AG10803 (cell line): ENCODE data around the gene PSMD13.

Experiments used
- DNase-seq: peaks from one replicate; pipeline ENCODE4 v3.0.0; 2010; ENCODE audit warnings: low read depth
- H3K4me3 ChIP-seq: 2 replicates; pipeline ENCODE4 v1.5.1; 2011; ENCODE audit warnings: mild to moderate bottlenecking, low read length, control low read depth
- TF ChIP-seq, protein P1 (sequence below): conservative IDR thresholded peaks from 2 replicates; pipeline ENCODE4 v1.5.1; 2011; ENCODE audit warnings: mild to moderate bottlenecking, low read length, control low read depth, inconsistent platforms

The PSMD13 gene

DNA sequence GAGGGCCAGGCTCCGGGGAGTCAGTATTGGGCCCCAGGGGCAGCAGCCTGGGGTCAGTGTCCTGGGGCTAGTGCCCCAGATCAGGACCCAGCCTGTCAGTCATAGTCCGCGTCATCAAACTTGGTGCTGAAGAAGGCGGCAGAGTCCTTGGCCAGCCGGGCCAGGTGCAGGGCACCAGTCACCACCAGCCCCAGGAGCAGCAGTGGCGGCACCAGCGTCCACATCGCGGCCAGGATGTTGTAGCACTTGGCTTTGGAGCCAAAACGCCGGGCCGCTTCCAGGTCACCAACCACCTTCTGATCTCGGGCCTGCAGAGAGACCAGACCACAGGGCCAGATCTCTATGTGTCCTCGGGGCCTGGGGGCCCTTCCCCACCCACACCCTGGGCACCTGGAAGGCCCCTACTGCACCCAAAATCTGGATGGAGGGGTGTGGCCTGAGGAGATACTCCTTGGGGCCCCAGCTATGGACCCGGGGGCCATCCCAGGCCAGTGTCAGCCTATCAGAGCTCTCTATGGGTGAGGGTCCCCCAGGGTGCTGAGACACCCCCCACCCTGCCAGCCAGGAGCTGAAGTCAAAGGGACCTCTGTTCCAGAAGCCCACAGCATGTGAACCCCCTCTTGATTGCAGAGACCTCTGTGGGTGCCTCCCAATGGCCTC lies 61.8 kb downstream of the PSMD13 start:
- H3K4me3 ChIP-seq = no peak overlapping the region
- no peak for DNase-seq
- TF ChIP-seq, protein P1, sequence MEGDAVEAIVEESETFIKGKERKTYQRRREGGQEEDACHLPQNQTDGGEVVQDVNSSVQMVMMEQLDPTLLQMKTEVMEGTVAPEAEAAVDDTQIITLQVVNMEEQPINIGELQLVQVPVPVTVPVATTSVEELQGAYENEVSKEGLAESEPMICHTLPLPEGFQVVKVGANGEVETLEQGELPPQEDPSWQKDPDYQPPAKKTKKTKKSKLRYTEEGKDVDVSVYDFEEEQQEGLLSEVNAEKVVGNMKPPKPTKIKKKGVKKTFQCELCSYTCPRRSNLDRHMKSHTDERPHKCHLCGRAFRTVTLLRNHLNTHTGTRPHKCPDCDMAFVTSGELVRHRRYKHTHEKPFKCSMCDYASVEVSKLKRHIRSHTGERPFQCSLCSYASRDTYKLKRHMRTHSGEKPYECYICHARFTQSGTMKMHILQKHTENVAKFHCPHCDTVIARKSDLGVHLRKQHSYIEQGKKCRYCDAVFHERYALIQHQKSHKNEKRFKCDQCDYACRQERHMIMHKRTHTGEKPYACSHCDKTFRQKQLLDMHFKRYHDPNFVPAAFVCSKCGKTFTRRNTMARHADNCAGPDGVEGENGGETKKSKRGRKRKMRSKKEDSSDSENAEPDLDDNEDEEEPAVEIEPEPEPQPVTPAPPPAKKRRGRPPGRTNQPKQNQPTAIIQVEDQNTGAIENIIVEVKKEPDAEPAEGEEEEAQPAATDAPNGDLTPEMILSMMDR = no peak

DNA sequence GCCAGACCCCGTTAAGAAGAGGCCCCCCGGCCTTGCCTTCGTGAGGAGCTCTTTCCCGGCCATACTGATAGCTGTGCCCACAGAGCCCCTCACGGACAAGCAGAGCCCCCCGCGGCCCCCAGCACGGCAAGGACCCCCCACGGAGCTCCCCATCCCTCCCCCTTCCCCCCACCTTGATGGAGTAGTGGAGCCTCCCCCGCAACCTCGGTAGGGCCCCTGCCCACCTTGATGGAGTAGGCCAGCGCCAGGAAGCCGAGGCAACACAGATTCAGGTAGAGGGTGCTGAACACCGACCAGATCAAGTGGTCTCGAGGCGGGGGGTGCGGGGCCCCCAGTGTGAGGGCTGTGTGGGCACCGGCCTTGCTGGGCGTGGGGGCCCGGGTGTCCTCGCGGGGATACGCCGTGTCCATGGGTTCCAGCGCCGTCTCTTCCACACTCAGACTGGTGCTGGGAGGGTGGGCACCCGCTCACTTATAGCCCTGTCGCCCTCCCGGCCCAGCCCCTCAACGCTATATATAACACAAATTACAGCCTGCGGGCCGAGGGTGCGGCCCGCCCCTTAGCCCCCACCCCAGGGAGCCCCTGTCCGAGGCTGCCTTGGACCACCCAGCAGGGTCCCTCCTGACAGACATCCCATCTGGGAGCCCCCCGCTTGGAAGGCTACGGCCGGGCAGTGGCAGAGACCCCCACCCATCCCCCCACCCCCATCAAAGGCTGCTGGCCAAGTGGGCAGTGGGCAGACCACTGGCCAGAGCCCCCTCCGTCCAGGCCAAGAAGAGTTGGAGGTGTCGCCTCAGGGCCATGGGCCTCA lies 62.5 kb downstream of the PSMD13 start, which contains the start of gene IFITM5:
Gene IFITM5 (minus strand): TSS at position 446 of the 811 bp plus-strand sequence. CDS start 36 bp downstream, at position 410.
- DNase-seq = no peak
- TF ChIP-seq, protein P1 = no peak
- H3K4me3 ChIP-seq = no peak within 1 kb of the TSS

DNA sequence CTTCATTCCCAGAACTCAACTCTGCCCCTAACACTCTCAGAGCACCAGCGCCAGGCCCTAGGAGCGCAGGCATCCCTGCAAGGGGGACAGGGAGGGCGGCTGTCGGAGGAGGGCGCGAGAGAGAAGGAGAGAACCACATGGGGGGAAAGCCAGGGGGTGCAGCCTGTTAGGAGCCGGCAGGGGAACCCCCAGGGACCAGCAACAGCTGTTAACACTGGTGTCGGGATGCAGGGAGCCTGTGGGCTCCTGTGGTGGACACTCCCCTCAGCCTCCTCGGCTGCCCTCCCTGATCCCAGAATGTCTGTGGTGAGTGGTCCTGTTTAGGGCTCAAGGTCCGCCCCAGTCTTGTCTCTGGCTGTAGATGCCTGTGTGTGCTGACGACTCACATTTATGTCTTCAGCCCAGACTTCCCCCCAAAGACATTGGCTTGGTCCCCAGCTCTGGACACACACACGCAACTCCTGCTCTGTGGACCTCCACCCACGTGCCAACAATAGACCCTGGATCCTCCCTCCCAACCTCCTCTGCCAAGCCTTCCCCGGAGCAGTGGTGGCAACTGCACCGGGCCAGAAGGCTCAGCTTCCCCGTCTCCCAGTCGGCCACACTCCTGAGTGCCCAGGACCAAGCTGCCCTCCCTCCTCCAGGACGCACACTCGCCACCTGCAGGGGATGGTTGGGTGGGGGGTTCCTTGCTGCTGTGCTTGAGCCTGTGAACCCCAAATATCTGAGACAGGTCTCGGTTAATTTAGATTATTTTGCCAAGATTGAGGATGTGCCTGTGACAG lies 63.4 kb downstream of the PSMD13 start:
- DNase-seq = no peak
- TF ChIP-seq, protein P1 = peak; percentile 21; the same call in 1 of the 2 replicates
- no peak overlapping the region for H3K4me3 ChIP-seq
